ENCODE data around the gene RAPH1. TPM values are rescaled to one million over a fixed set of nuclear protein-coding genes. Genes with fewer than 3 reads are reported as not detected.

The RAPH1 gene
- total and polyA plus RNA-seq, 2 experiments from 2014 or later: 5.0 to 36.2 TPM

- Histone ChIP-seq H3K4me1 (ENCODE audit: insufficient read depth) (no peaks in the 10 kb centered on the region; the same call in 1 of the 2 replicates), H3K27ac (ENCODE audit: low read depth) (0 out of 2 replicates have a peak overlapping the region, but pooled peaks have one; percentile 47), H3K79me2 (replicated peaks; ENCODE audit: insufficient read depth) (peaks cover 100% of the 10 kb centered on the region), H4K20me1 (replicated peaks; ENCODE audit: insufficient read depth) (peaks cover 39% of the 10 kb centered on the region), H3K9me2 (ENCODE audit: insufficient read depth) (no peaks in the 10 kb centered on the region), H3K27me3 (ENCODE audit: insufficient read depth) (no peaks in the 10 kb centered on the region), H3K4me3 (no peak overlapping the region), H2AFZ (no peak overlapping the region), H3K4me2 (no peak overlapping the region), H3K36me3 (ENCODE audit: insufficient read depth) (0 out of 2 replicates have a peak, but pooled peaks cover 3% of the 10 kb centered on the region), H3F3A (replicated peaks; ENCODE audit: low read depth) (no peaks in the 10 kb centered on the region; the same call in 1 of the 2 replicates)
- ATAC-seq (no peak), DNase-seq (ENCODE audit: low spot score) (no peak)
- TF ChIP-seq, protein P1, sequence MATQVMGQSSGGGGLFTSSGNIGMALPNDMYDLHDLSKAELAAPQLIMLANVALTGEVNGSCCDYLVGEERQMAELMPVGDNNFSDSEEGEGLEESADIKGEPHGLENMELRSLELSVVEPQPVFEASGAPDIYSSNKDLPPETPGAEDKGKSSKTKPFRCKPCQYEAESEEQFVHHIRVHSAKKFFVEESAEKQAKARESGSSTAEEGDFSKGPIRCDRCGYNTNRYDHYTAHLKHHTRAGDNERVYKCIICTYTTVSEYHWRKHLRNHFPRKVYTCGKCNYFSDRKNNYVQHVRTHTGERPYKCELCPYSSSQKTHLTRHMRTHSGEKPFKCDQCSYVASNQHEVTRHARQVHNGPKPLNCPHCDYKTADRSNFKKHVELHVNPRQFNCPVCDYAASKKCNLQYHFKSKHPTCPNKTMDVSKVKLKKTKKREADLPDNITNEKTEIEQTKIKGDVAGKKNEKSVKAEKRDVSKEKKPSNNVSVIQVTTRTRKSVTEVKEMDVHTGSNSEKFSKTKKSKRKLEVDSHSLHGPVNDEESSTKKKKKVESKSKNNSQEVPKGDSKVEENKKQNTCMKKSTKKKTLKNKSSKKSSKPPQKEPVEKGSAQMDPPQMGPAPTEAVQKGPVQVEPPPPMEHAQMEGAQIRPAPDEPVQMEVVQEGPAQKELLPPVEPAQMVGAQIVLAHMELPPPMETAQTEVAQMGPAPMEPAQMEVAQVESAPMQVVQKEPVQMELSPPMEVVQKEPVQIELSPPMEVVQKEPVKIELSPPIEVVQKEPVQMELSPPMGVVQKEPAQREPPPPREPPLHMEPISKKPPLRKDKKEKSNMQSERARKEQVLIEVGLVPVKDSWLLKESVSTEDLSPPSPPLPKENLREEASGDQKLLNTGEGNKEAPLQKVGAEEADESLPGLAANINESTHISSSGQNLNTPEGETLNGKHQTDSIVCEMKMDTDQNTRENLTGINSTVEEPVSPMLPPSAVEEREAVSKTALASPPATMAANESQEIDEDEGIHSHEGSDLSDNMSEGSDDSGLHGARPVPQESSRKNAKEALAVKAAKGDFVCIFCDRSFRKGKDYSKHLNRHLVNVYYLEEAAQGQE (IDR thresholded peaks at IDR 0.05; ENCODE audit: unreplicated experiment): no peak
- TF ChIP-seq EZH2 (IDR thresholded peaks at IDR 0.05; ENCODE audit: low read depth, unreplicated experiment) (no peak), ETS1 (IDR thresholded peaks at IDR 0.05) (no peak), ZNF462 (CRISPR knock-in tag; IDR thresholded peaks at IDR 0.05) (no peak), JUNB (IDR thresholded peaks at IDR 0.05; ENCODE audit: unreplicated experiment) (no peak), CREB1 (CRISPR knock-in tag; IDR thresholded peaks at IDR 0.05; ENCODE audit: low read depth) (no peak), STAT1 (IDR thresholded peaks at IDR 0.05; ENCODE audit: unreplicated experiment) (no peak), NANOG (IDR thresholded peaks at IDR 0.05; ENCODE audit: borderline replicate concordance) (no peak), ZNF114 (CRISPR knock-in tag; IDR thresholded peaks at IDR 0.05) (no peak), POLR2AphosphoS5 (IDR thresholded peaks at IDR 0.05; ENCODE audit: low read depth) (no peak)
- TF ChIP-seq, protein P2, sequence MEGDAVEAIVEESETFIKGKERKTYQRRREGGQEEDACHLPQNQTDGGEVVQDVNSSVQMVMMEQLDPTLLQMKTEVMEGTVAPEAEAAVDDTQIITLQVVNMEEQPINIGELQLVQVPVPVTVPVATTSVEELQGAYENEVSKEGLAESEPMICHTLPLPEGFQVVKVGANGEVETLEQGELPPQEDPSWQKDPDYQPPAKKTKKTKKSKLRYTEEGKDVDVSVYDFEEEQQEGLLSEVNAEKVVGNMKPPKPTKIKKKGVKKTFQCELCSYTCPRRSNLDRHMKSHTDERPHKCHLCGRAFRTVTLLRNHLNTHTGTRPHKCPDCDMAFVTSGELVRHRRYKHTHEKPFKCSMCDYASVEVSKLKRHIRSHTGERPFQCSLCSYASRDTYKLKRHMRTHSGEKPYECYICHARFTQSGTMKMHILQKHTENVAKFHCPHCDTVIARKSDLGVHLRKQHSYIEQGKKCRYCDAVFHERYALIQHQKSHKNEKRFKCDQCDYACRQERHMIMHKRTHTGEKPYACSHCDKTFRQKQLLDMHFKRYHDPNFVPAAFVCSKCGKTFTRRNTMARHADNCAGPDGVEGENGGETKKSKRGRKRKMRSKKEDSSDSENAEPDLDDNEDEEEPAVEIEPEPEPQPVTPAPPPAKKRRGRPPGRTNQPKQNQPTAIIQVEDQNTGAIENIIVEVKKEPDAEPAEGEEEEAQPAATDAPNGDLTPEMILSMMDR (conservative IDR thresholded peaks at IDR 0.05; ENCODE audit: low read depth in 2 of 2): no peak
- peaks cover 7% of the 10 kb centered on the region; the same call in 1 of the 3 replicates for H3K9me3 Mint-ChIP-seq
- peaks cover 2% of the 10 kb centered on the region for H3K27me3 Mint-ChIP-seq (ENCODE audit: insufficient read depth, low read depth, poor library complexity)
- no peaks in the 10 kb centered on the region; the same call in 2 of the 3 replicates for H3K4me1 Mint-ChIP-seq
- H3K4me3 Mint-ChIP-seq: no peak overlapping the region
- no peak overlapping the region for H3K27ac Mint-ChIP-seq
- peaks cover 25% of the 10 kb centered on the region; the same call in 2 of the 3 replicates for H3K36me3 Mint-ChIP-seq (ENCODE audit: low read depth)
These were observed 180.1 kb downstream of the RAPH1 start for GRCh38 chr2:203354966-203355365.

Measured in GM23338 (cell line).